NCI-H2196 treated with DMSO at 0.1 percent for 48 hours (cell line): Measurements from ENCODE around the gene C11orf65.

Experiments used
- DNase-seq: peaks from one replicate; lab custom pipeline; 2025; ENCODE audit not compliant: unreplicated experiment; lab: John Stamatoyannopoulos, UW

The C11orf65 gene, protein sequence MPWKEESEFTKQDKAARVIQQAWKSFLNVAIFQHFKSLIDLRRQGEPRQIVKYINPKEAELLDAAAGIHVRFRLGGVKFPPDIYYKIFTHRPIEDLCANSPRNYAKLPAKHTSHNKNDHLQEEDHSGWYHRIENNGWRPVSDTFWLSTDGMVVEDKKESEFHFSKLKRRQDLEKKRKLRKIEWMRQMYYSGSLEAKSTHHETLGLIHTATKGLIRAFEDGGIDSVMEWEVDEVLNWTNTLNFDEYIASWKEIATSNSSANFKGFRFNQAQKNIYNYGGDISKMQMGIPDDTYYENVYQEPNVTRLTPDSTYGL

DNA sequence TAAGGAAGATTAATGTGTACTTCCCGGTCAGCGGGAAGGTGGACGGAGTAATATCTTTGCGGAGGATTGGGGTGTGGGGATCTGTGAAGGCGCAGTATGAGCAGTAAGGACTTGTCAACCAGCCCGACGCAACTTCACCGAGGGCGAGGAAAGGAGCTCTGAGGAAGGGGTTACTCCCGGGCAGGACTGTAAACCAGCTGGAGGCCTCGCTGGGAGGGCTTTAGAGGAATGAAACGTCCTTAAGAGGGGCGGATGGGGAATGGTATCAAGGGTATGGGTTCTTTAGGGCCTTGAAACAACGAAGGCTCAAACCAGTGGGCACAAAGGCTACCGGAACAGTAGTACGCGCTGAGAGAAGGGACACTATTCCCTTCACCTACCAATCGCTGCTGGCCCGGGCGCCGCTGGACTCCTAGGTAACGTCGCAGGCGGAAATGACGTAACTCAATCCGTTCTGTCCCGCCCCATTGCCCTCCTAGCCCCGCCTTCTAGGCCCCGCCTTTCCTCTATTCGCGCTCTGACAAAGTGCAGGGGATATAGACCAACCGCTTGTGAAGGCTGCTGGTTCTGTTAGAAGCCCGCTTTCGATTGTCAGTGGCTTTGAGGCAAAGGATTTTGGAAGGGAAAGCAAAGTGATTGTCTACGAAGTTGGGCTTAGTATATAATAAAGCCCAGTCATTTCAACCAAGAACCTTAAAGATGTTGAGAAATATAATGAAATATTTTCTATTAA, at the start of gene C11orf65:
Gene C11orf65, minus strand, starts transcription at position 439 of the 733 bp plus-strand sequence. CDS start 5,970 bp downstream, outside the sequence.
- DNase-seq: peak; percentile 97

DNA sequence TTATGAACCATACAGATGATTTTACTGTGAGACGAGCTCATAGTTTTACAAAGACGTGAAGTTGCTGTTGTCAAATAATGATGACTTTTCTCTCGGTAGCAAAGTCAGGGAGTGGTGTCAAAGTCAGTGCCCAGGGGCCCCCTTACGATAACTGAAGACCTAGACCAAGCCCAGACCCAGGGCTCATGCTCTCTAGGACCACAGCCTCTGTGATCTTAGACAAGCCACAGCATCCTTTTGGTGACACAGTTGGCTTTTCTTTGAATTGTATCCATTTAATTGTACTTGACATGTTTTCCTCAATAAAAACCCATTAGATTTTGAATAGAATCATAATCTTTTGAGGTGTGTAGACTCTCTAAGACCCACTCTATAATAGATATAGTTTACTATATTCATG, 48.8 kb upstream of the C11orf65 start:
- no peak for DNase-seq

DNA sequence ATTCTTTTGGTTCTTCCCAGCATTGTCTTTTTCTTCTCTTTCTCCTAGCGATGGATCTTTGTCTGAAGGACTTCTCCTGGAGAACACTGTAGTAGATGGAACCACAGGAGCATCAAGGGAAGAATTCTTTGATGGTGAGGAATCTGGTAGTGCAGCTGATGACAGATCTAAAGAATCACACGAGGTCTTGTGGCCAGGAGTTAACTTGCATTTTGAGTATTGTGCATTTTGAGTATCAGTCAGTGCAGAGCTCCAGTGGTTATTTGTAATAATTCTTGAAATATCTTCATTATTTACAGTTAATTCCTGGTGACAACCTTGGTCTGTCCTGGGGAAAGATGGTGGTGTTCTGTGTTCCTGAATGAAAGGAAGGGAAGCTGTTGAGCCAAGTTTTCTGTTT, 45.4 kb upstream of the C11orf65 start:
- no peak for DNase-seq

DNA sequence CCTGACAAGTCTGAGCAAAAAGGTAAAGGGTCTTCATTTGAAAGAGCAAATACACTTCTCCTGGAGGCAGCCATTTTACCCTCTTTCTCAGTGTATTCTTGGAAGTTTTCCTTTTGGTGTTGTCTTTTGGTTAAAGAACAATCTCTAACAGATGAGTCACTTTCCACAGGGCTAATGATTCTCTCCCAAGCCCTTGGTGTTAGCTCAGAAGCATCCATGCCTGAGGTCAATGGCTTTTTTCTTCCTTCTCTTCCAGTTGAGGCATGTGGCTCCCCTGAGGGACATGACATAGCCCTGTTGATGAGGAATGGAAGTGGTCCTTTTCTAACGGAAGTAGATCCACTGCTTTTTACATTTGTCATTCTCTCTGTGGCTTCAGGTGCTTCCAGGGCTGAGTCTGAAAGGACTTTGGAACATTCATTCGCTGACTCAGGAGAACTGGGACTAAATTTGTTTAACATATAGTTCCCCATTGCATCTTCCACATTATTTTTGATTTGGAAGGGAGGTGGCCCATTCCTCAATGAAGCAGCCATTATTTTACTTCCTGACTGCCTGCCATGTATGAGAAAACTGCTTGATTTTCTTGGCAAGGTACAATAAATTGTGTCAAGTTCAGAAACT, 44.6 kb upstream of the C11orf65 start:
- DNase-seq: no peak

DNA sequence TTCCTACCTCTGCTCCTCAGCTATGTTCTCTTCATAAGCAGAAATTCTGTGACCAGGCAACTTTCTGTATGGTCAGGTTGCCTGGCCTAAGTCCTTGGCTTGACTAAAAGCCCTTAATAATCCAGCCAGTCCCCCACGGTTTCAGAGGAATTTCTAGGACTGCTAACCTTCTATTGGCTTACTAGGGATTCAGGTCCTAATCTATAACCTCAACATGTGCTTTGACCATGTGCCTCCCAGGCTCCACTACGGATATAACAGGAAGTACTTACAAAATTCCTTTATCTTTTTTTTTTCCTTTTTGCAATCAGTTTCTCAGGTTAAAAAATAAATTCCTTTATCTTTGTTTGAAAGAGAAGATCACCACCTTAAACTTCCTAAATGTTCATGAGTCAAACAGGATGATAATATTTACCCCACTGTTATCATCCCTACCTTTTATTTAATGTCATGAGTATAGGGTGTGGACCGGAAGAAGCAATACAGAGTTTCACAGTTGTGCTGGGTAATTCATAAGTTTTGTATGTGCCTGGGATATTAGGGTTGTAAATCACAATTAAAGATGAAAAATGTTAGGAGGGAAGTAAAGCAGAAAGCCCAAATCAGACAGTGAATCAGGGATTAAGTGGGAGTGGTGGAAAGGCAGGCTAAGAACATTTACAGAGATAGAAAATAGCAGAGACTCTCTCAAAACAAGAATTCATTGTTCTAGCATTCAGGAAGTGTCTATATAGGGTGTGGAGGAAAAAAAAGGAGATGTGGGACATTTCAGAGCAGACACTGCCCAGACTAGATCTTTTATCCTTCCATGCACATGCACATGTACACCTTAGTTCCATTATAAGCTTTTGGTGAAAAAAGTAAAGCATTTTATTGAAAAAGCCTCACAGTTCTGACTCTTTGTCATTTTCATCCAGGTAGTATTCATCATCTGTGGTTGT, 41.6 kb upstream of the C11orf65 start:
- no peak for DNase-seq

DNA sequence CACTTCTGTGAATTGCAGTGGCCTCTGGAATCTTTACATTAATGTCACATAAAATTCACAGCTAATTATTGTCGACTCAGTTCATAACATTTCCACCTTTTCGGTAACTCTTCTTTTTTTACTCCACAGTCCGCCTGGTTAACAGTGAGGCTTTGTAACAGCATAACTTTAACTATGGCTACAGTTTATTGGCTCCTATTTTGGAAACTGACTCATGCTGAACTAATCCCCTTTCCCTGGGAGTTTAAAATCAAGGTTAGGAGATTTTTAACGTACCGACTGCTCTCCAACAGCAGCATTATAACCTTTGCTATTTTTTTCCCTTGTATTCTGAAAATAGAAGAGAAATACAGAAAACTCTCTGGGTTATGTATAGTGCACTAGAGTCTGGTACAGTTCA, 34.1 kb upstream of the C11orf65 start:
- DNase-seq: no peak

- DNase-seq: no peak
Observed at GRCh38 chr11:108500721-108501120, 33.4 kb upstream of the C11orf65 start.

GRCh38 chr11:108500169-108500568, 32.8 kb upstream of the C11orf65 start:
- no peak for DNase-seq

DNA sequence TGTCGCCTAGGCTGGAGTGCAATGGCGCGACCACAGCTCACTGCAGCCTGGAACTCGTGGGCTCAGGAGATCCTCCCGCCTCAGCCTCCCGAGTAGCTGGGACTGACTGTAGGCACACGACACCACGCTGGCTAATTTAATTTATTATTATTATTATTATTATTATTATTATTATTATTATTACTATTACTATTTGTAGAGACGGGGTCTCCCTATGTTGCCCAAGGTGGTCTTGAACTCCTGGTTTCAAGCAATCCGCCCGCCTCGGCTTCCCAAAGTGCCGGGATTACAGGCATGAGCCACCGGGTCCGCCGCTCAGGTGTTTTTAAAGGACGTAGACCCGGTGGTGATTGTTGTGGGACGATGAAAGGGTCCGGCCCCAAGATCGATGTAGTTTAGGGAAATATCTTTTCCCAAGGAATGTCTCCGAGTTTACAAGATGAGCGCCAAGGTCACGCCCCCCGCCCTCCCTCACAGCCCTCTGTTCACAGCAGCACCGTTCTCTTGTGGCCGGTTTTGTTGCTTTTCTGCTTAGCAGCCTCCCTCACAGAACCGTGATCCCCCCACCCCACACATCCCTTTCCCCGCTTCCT, 31.6 kb upstream of the C11orf65 start:
- no peak for DNase-seq

GRCh38 chr11:108498046-108498815, 30.9 kb upstream of the C11orf65 start, which contains the start of gene POGLUT3:
POGLUT3 (minus strand) TSS chr11:108498384; CDS start chr11:108498366, 18 bp downstream.
- peak; percentile 34 for DNase-seq

DNA sequence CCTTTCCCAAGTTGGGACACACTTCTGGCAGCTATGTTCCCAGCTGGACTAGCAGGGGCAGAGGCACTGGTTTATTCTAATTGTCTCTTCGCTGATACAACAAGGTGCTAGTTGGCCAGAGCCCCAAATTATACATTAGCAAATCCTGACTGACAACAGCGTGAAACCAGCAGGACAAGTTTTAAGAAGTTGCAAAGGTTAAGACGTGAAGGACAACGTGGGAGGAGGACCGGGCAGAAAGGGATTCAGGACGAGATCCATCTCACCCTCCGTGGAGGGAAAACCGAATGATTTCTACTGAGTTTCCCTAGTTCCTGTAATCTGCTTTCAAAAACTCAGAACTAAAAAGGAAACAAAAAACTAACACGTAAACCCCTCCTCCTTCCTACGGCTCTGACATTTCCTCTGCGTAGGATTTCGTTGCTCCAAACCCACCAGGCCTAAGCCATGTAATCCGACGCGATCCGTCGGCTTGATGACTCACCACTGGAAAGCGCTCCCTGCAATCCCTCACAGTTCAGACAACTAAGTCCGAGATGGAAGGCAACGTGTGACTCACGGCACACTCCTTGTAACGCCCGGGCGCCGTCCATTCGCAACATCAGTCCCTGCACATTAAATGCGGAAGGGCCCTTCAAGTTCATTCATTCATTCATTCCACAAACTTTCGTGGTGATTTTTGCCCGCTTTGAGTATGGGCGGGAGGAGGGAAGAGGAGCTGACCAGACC, 30.2 kb upstream of the C11orf65 start:
- DNase-seq: peak; percentile 82

DNA sequence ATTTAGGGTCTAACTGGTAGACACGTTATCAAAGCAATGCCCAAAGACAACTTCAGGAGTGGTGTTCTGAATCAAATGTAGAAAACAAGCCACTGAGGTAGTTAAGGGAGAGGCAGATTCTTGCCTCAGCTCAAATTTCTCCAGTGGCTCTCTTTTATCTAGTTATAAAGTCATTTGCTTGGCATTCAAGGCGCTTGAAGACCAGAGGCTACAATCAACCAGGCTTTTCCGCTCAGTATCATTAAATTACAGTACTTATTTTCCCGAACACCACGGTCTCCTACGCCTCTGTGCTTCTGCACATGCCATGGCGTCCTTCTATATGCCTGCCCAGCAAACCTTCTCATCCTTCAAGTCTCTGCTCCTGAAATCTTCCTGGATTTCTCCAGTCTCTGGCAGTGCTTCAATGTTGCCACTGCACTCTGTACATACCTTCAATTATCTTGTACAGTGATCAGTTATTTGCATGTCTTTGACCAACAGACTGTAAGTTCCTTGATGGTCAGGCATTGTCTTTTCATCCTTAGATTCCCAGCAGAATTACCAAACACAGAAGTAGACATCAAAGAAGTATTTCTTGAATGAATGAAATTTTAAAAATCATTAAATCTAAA, 29.4 kb upstream of the C11orf65 start:
- DNase-seq: no peak

DNA sequence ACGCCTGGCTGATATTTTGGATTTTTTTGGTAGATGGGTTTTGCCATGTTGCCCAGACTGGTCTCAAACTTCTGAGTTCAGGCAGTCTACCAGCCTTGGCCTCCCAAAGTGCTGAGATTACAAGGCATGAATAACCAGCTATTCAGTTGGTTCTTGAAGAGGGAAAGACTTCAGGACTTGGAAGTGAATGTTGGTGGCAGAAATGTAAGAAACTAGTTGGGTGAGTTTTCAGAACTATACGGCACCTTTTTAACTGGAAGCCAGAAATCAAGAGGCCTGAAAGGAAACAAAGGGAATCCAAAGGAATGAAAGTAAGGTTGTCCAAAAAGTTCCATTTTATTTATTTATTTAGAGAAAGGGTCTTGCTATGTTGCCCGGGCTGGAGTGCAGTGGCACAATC, 28.0 kb upstream of the C11orf65 start:
- DNase-seq: no peak

GRCh38 chr11:108494182-108494581, 26.9 kb upstream of the C11orf65 start:
- no peak for DNase-seq

DNA sequence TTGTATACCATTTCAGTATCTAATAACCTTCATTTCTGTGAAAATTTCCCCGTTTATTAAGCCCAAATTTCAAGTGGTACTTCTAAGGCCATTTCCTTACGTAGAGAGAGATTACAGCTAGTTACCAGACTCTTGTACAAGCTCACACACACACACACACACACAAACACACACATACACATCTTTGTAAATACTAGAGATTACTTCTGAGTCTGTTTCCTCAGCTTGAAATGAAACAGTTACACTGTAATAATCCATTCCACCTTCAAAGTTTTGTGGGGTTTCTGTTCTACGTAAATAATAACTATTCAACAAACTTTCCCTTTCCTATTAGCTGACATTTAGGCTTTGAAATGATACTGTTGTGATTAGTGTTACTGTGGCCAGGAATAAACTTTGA, 24.6 kb upstream of the C11orf65 start:
- no peak for DNase-seq

DNA sequence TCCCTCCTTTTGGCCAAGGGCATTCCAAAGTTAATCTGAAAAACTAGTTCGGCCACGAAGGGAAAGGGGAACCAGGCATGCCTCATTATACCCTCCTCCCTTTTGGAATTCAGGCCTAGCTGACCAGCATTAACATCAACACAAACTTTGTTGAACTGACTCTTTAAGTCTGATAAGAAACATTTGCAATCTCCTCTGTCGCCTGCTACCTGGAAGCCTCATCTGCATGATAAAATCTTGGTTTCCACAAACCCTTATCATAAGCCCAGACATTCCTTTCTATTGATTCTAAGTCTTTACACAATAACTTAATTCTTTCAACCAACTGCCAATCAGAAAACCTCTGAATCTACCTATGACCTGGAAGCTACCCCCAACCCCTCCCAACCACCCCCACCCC, 19.5 kb upstream of the C11orf65 start:
- no peak for DNase-seq

DNA sequence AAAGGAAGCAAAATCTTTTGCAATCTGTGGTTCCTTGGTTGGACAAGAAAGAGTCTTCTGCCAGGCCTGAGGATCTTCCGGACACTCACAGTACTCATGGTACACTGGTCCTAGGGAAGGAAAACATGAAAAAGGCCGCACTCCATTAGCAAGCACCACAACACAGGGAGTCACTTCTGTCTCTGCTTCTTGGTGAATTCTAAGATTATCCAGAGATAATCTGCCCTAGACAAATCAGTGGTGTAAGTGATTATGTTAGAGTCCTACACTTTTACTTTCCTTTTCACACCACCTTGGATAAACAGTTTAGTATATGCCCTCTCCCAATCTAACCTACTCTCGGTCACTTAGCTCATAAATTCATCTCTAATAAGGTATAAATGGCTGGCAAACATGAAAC, 19.0 kb upstream of the C11orf65 start:
- no peak for DNase-seq

GRCh38 chr11:108483163-108483562, 15.8 kb upstream of the C11orf65 start:
- no peak for DNase-seq
